ENCODE results near the gene ADAP1. TPM values are rescaled to one million over a fixed set of nuclear protein-coding genes. Genes with fewer than 3 reads are reported as not detected.

Gene ADAP1
- total RNA-seq, 1 donor from 2014 or later, result 0.30 TPM

DNA sequence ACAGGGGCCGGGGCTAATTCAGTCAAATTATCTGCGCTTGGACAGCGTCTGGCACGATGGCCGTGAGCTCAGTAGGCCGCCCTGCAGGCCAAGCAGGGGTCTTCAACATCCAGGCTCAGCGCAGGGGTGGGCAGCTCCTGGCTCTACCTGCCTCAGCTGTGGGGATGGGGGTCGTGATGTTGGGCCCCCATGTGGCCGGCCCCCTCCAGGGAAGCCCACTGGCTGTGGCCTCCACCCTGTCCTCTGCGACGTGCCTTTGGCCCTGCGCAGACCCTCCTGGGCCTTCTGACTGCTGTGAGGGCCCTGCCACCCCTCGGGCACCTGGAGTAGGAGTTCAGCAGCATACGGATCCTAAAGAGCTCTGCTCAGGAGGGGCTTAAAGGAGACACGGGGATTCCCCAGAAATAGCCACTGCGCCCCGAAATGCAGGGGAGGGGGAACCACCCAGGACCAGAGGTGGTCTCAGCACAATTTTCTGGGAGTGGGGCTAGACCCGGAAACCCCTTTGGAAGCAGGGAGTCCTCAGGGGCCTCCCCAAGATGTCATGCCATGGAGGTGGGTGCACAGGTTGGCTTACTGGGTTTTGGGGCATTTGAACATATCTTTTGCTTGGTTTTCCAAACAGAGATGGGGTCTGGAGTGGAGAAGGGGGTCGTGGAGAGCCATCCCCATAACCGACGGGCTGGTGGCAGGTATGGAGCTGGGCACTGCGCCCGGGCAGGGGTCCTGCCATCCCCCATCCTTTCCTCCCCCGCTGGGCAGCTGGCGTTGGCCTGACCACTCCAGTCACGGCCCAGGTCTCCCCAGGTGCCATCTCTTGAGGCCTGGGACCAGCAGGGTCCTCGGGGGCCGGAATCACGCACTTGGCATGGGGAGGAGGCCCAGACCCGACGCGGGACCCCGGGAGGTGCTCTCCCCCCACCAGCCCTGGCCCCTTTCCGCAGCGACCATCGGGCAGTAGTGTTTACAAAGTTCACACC, 4.0 kb upstream of the ADAP1 start:
- DNase-seq (ENCODE audit: low spot score), result peak; percentile 56
- H3K4me3 ChIP-seq, result no peak overlapping the region

DNA sequence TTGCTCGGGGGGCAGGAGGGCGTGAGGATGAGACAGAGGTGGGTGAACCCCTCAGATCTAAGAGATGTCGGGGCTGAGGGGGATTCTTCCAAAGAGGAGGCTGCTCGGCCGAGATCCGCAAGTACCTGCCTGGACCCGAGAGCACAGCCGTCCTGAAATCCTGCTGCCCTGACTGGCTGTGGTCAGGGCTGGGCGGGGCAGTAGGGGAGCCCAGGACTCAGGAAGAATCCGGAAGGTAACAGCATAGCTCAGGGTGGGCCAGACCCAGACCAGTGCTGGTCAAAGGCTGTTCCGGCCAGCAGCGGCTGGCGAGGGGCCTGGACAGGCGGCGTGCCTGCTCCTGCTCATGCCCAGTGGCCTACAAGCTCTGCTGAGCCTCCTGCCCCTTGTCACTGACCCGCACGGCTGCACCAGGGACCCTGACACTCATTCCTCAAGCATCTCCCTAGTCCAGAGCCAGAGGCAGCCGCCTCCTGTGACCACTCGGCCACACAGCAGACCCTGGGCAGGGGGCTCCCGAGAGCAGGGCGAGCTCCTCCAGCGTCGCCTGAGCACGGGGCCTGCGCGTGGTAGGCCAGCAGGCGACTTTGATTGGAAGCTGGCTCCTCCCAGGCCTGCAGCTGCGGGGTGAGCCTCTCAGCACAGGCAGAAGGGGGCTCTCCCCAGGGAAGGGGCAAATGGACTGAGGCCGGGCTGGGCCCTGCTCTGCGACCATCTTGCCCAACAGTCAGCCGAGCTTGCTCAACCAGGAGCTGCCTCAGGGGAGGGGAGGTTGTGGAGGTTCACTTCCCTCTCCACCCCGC, 3.1 kb upstream of the ADAP1 start:
- Histone ChIP-seq H4K20me1 (ENCODE audit: low read depth) (peaks cover 21% of the 10 kb centered on the region), H3F3A (ENCODE audit: low read depth) (peaks cover 11% of the 10 kb centered on the region), H3K27me3 (peaks cover 35% of the 10 kb centered on the region), H3K4me2 (no peak overlapping the region), H3K4me3 (no peak overlapping the region), H2AFZ (replicated peaks) (no peak overlapping the region), H3K79me2 (ENCODE audit: low read depth) (no peaks in the 10 kb centered on the region), H3K4me1 (peaks cover 5% of the 10 kb centered on the region), H3K27ac (no peak overlapping the region), H3K9ac (no peak overlapping the region), H3K36me3 (no peaks in the 10 kb centered on the region), H3K9me3 (ENCODE audit: low read depth) (no peaks in the 10 kb centered on the region)
- H3K4me1 Mint-ChIP-seq, result peaks cover 13% of the 10 kb centered on the region
- peaks cover 20% of the 10 kb centered on the region for H3K27me3 Mint-ChIP-seq (ENCODE audit: insufficient read depth, low read depth)
- DNase-seq (ENCODE audit: low spot score), result peak; percentile 60
- H3K36me3 Mint-ChIP-seq, result no peaks in the 10 kb centered on the region
- H3K4me3 Mint-ChIP-seq, result no peak overlapping the region
- TF ChIP-seq, protein P1, sequence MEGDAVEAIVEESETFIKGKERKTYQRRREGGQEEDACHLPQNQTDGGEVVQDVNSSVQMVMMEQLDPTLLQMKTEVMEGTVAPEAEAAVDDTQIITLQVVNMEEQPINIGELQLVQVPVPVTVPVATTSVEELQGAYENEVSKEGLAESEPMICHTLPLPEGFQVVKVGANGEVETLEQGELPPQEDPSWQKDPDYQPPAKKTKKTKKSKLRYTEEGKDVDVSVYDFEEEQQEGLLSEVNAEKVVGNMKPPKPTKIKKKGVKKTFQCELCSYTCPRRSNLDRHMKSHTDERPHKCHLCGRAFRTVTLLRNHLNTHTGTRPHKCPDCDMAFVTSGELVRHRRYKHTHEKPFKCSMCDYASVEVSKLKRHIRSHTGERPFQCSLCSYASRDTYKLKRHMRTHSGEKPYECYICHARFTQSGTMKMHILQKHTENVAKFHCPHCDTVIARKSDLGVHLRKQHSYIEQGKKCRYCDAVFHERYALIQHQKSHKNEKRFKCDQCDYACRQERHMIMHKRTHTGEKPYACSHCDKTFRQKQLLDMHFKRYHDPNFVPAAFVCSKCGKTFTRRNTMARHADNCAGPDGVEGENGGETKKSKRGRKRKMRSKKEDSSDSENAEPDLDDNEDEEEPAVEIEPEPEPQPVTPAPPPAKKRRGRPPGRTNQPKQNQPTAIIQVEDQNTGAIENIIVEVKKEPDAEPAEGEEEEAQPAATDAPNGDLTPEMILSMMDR (IDR thresholded peaks at IDR 0.05), result no peak
- no peak for TF ChIP-seq EZH2phosphoT487 (IDR thresholded peaks at IDR 0.05)
- H3K9me3 Mint-ChIP-seq, result no peaks in the 10 kb centered on the region
- H3K27ac Mint-ChIP-seq, result no peak overlapping the region

More for the DNA sequence above, 4.0 kb upstream of the ADAP1 start:
- peak overlapping the region; percentile 81 for H3K27ac Mint-ChIP-seq
- peaks cover 12% of the 10 kb centered on the region for H4K20me1 ChIP-seq (ENCODE audit: low read depth)
- H3K27ac ChIP-seq, result no peak overlapping the region
- H2AFZ ChIP-seq (replicated peaks), result no peak overlapping the region
- H3K4me3 Mint-ChIP-seq, result no peak overlapping the region
- no peaks in the 10 kb centered on the region for H3K9me3 Mint-ChIP-seq
- H3F3A ChIP-seq (ENCODE audit: low read depth), result peaks cover 11% of the 10 kb centered on the region
- H3K36me3 Mint-ChIP-seq, result no peaks in the 10 kb centered on the region
- H3K9ac ChIP-seq, result no peak overlapping the region
- H3K27me3 Mint-ChIP-seq (ENCODE audit: insufficient read depth, low read depth), result peaks cover 20% of the 10 kb centered on the region
- H3K4me1 Mint-ChIP-seq, result peaks cover 13% of the 10 kb centered on the region
- no peaks in the 10 kb centered on the region for H3K9me3 ChIP-seq (ENCODE audit: low read depth)
- peaks cover 5% of the 10 kb centered on the region for H3K4me1 ChIP-seq
- TF ChIP-seq, protein P1 (IDR thresholded peaks at IDR 0.05), result peak; percentile 28
- TF ChIP-seq EZH2phosphoT487 (IDR thresholded peaks at IDR 0.05), result no peak
- TF ChIP-seq EZH2 (IDR thresholded peaks at IDR 0.05), result no peak
- no peaks in the 10 kb centered on the region for H3K36me3 ChIP-seq
- no peaks in the 10 kb centered on the region for H3K79me2 ChIP-seq (ENCODE audit: low read depth)
- peaks cover 26% of the 10 kb centered on the region for H3K27me3 ChIP-seq
- no peak overlapping the region for H3K4me2 ChIP-seq

DNA sequence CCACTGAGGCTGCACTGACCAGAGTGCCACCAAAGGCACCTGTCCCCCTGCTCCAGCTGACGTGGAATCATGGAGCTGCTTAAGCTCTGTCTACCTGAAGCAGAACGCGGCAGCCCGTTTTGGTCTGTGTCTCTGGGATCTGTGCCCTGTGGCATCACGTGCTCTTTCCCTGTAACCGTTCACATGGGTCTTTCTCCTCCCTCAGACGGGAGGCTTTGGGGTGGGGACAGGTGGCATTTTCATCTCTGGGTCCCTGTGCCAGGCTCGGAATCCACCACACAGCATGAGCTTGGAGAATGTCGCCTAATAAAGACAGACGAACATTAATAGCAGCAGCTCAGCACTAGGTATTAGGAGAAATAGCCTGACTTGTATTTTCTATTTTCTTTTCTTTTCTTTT, 1.6 kb upstream of the ADAP1 start:
- TF ChIP-seq EZH2 (IDR thresholded peaks at IDR 0.05), result no peak
- TF ChIP-seq, protein P1 (IDR thresholded peaks at IDR 0.05), result no peak
- Histone ChIP-seq H3K9ac (no peak overlapping the region), H3F3A (ENCODE audit: low read depth) (peaks cover 11% of the 10 kb centered on the region), H4K20me1 (ENCODE audit: low read depth) (peaks cover 22% of the 10 kb centered on the region), H3K27me3 (peaks cover 48% of the 10 kb centered on the region), H2AFZ (replicated peaks) (no peak overlapping the region), H3K4me3 (no peak overlapping the region), H3K4me1 (peaks cover 5% of the 10 kb centered on the region), H3K79me2 (ENCODE audit: low read depth) (no peaks in the 10 kb centered on the region), H3K9me3 (ENCODE audit: low read depth) (no peaks in the 10 kb centered on the region), H3K27ac (no peak overlapping the region), H3K36me3 (no peaks in the 10 kb centered on the region), H3K4me2 (no peak overlapping the region)
- Mint-ChIP-seq H3K27ac (no peak overlapping the region), H3K9me3 (no peaks in the 10 kb centered on the region), H3K27me3 (ENCODE audit: insufficient read depth, low read depth) (peaks cover 19% of the 10 kb centered on the region), H3K4me3 (peak overlapping the region; percentile 80), H3K36me3 (no peaks in the 10 kb centered on the region), H3K4me1 (peaks cover 11% of the 10 kb centered on the region)
- DNase-seq (ENCODE audit: low spot score), result no peak
